ENCODE data around the gene TBC1D16.

The TBC1D16 gene

GRCh38 chr17:80035937-80036714 lies 454 bp upstream of the TBC1D16 start, which contains the start of gene CCDC40:
CCDC40 (plus strand) TSS chr17:80036642; CDS start chr17:80036663, 21 bp downstream.
- DNase-seq (ENCODE audit: insufficient read length, low spot score) (peak; percentile 91), FAIRE-seq (no peak)
- peak; percentile 71 for TF ChIP-seq POLR2A (IDR thresholded peaks at IDR 0.05; ENCODE audit: low read depth, low read length)

DNA sequence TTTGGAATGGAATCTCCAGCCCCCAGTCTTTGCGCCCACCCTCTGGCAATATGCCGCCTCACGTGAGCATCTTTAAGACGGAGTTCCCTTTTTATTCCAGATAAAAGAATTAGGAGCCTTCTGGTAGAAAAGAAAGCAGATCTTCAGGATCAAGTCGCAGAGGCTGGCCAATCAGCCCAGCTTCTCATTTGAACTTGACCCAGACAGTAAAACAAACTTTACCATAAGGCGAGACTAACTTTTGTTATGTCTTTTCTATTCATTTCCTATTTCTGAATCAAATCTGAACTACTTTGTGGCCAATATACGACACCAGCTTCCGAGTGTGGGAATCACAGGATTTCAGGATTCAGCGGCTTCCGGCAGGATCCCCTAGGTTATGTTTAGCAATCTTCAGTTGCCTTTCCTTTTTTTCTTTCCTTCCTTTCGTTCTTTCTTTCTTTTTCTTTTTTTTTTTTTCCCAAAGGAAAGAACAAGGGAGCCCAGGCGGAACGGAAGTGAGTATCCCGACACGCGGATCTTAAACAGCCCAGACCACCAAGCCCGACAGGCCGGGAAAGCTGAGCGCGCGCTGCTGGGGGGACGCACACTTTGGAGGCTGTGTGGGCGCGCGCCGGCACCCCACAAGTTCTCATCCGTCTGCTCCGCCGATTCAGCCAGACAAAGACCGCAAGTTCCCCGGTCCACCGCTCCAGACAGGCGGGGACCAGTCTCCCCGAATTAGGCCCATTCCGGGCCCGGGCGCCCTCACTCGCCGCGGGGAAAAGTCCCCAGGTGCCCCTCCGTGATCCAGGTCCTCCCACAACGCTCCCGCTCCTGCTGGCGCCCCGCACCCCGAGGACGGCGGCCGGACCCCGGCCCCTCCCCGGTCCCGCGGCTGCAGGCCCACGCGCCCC lies 633 bp downstream of the TBC1D16 start:
- DNase-seq (ENCODE audit: insufficient read length, low spot score), result peak; percentile 44
- no peak for TF ChIP-seq POLR2A (IDR thresholded peaks at IDR 0.05; ENCODE audit: low read depth, low read length)
- FAIRE-seq, result no peak

GRCh38 chr17:80033840-80034239 lies 1.8 kb downstream of the TBC1D16 start:
- DNase-seq (ENCODE audit: insufficient read length, low spot score), result no peak
- no peak for FAIRE-seq
- TF ChIP-seq POLR2A (IDR thresholded peaks at IDR 0.05; ENCODE audit: low read depth, low read length), result no peak

DNA sequence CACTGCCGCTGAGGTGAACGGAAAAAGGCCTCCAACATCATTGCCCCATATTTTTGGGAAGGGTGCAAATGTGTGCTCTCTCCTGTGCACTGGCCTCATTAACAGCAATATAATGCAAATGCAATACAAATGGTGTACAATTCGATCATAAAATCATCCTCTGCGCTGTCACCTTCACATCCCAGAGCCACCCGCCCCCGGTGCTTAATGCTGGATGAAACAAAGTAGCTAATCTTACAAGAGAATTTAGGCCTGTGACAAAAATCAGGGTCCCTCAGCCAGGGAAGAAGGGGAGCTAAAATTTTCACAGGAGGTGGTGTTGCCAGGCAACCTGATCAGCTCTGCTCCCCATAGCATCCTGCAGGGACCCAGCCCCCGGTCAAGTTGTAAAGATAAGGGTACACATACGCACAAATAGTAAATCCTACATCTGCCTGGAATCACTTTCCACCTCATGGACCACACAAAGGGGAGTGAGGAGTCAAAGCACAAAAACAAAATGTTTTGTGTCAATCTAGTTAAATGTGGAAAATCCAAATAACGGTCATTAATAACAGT lies 3.0 kb downstream of the TBC1D16 start:
- no peak for TF ChIP-seq POLR2A (IDR thresholded peaks at IDR 0.05; ENCODE audit: low read depth, low read length)

DNA sequence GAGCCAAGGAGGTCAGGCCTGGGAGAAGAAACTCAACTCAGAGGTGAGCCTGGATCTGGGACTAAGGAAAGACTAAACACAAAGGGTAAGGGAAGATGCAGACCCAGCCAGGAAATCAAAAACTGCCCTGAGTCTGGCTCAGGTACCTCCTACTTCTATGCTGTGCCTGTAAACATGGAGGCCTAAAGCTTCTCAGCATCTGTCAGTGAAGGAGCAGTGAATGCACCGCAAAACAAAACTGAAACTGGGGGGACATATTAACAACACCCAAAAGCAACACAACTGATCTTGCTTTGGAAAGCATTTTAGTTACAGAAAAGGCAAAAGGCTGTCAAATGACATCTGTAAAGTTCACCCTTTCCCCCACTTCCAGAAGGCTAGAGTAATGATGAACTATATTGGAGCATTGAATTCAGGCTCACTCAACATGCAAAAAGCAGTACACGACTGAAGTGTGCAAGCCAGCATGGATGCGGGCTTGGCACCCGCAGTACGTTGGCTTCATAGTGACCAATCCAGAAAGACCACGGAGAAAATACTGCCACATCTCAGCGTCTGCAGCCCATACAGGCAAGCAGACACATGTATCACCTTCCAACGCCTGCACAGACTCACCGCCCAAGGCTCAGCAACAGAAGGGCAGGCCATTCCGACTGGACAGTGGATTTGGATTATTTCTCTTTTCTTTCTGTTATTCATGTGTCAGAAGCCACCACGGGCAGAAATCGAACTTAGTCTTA lies 3.8 kb downstream of the TBC1D16 start:
- TF ChIP-seq POLR2A (IDR thresholded peaks at IDR 0.05; ENCODE audit: low read depth, low read length), result no peak
- no peak for FAIRE-seq
- DNase-seq (ENCODE audit: insufficient read length, low spot score), result no peak

More for the DNA sequence above, 3.0 kb downstream of the TBC1D16 start:
- FAIRE-seq, result no peak
- DNase-seq (ENCODE audit: insufficient read length, low spot score), result no peak

GRCh38 chr17:80030730-80031410 lies 4.8 kb downstream of the TBC1D16 start:
- FAIRE-seq (no peak), DNase-seq (ENCODE audit: insufficient read length, low spot score) (no peak)

DNA sequence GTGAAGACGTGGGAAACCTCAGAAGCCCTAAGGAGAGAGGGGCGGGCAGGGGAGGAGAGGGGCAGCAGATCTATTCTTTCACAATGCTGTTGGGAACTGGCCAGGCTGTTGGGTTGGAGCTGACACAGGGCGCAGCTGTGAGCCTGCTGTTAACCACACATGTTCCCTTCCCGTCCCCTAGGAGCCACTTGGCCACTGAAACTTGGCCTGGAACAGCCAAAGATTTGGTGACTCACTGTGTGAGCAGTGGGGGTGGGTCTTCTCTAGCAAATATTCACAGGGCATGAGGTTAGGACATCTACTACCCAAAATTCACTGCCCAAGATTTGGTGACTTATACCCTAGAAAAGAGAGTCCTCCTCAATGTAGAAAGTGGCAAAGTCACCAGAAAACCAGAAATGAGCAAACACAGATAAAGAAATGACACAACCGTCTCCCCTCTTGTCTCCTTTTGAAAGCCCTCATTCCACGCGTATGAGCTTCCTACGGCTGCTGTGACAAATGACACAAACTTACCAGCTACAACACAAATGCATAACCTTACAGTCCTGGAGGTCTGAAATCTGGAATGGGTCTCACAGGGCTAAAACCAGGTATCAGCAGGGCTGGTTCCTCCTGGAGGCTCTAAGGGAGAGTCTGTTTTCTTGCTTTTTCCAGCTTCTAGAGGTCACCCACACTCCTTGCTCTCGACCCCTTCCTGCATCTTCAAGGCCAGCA lies 6.3 kb downstream of the TBC1D16 start:
- no peak for TF ChIP-seq POLR2A (IDR thresholded peaks at IDR 0.05; ENCODE audit: low read depth, low read length)
- no peak for FAIRE-seq
- peak; percentile 56 for DNase-seq (ENCODE audit: insufficient read length, low spot score)

More at GRCh38 chr17:80030730-80031410, 4.8 kb downstream of the TBC1D16 start:
- TF ChIP-seq POLR2A (IDR thresholded peaks at IDR 0.05; ENCODE audit: low read depth, low read length), result no peak

GRCh38 chr17:80028030-80028429 lies 7.6 kb downstream of the TBC1D16 start:
- TF ChIP-seq POLR2A (IDR thresholded peaks at IDR 0.05; ENCODE audit: low read depth, low read length), result no peak
- FAIRE-seq, result no peak
- no peak for DNase-seq (ENCODE audit: insufficient read length, low spot score)

DNA sequence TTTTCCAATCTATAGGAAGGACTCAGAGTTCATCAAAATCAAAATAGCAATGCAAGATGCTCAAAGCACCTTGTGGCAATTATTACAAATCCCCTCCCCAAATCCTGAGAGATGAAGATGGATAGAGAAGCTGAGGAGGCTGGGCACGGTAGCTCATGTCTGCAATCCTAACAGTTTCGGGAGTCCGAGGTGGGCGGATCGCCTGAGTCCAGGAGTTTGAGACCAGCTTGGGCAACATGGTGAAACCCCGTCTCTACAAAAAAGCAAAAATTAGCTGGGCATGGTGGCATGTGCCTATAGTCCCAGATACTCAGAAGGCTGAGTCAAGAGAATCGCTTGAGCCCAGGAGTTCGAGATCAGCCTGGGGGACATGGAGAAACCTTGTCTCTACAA lies 8.6 kb downstream of the TBC1D16 start:
- no peak for FAIRE-seq
- DNase-seq (ENCODE audit: insufficient read length, low spot score), result no peak
- TF ChIP-seq POLR2A (IDR thresholded peaks at IDR 0.05; ENCODE audit: low read depth, low read length), result no peak

GRCh38 chr17:80026359-80027042 lies 9.2 kb downstream of the TBC1D16 start:
- no peak for DNase-seq (ENCODE audit: insufficient read length, low spot score)
- no peak for FAIRE-seq
- no peak for TF ChIP-seq POLR2A (IDR thresholded peaks at IDR 0.05; ENCODE audit: low read depth, low read length)

GRCh38 chr17:80025796-80026195 lies 9.9 kb downstream of the TBC1D16 start:
- no peak for TF ChIP-seq POLR2A (IDR thresholded peaks at IDR 0.05; ENCODE audit: low read depth, low read length)
- no peak for DNase-seq (ENCODE audit: insufficient read length, low spot score)
- no peak for FAIRE-seq

DNA sequence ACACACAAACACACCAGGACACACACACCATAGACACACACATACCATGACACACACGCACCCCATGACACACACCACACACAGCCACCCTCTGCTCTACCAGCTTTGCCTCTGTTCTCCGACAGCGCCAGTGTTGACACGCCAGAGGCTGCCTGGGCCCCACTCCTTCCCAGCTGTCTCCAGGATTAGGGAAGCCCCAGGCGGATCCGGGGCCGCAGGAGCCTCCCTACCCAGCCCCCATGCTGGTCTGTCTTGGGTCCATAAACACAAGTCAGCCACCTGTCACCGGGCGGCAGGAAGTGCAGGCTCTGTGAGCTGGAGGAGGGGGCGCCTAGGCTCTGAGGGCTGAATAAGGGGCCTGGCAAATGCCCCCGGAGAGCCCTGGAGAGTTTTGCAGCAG lies 10.5 kb downstream of the TBC1D16 start:
- FAIRE-seq (no peak), DNase-seq (ENCODE audit: insufficient read length, low spot score) (no peak)

More for the DNA sequence above, 10.5 kb downstream of the TBC1D16 start:
- TF ChIP-seq POLR2A (IDR thresholded peaks at IDR 0.05; ENCODE audit: low read depth, low read length), result no peak
